SH-SY5Y (cell line): ENCODE data around the gene LRRC34.

Source experiments
- GATA2 ChIP-seq: IDR thresholded peaks from 2 replicates; pipeline ENCODE4 v1.6.1; 2011; ENCODE audit warnings: mild to moderate bottlenecking, low read depth, low read length
- GATA3 ChIP-seq: IDR thresholded peaks from 2 replicates; pipeline ENCODE4 v1.6.1; 2011; ENCODE audit warnings: low read depth, mild to moderate bottlenecking, low read length, moderate library complexity

Gene LRRC34

DNA sequence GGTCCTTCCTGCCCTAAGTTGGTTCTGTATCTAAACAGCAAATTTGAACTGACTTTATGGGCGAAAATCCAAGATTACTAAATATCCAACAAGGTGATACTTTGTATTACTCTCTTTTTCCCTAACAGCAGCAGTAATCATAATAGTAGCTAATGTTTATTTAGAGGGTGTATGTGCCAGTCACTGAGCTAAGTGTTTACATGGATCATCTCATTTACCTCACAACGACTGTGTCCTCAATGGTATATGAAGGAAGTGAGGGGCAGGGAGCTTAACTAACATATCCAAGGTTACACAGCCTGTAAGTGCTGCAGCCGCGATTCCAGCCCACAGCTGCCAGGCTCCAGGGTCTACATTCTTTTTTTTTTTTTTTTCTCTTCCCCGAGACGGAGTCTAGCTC lies 10.3 kb upstream of the LRRC34 start:
- TF ChIP-seq GATA3 (no peak), GATA2 (no peak)

DNA sequence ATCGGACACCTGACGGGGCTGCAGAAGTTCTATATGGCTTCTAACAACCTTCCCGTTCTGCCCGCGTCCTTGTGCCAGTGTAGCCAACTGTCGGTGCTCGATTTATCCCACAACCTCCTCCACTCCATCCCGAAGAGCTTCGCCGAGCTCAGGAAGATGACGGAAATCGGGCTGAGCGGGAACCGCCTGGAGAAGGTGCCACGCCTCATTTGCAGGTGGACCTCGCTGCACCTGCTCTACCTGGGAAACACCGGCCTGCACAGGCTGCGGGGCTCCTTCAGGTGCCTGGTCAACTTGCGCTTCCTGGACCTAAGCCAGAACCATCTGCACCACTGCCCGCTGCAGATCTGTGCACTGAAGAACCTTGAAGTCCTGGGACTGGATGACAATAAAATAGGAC lies 9.8 kb upstream of the LRRC34 start:
- TF ChIP-seq GATA3 (no peak), GATA2 (no peak)

- no peak for TF ChIP-seq GATA3
- TF ChIP-seq GATA2, result no peak
Measured at GRCh38 chr3:169822091-169822490, 9.4 kb upstream of the LRRC34 start.

- TF ChIP-seq GATA2 (no peak), GATA3 (no peak)
Measured at GRCh38 chr3:169818316-169818715, 5.6 kb upstream of the LRRC34 start.

- no peak for TF ChIP-seq GATA3
Measured at GRCh38 chr3:169815590-169816150, 3.0 kb upstream of the LRRC34 start.

DNA sequence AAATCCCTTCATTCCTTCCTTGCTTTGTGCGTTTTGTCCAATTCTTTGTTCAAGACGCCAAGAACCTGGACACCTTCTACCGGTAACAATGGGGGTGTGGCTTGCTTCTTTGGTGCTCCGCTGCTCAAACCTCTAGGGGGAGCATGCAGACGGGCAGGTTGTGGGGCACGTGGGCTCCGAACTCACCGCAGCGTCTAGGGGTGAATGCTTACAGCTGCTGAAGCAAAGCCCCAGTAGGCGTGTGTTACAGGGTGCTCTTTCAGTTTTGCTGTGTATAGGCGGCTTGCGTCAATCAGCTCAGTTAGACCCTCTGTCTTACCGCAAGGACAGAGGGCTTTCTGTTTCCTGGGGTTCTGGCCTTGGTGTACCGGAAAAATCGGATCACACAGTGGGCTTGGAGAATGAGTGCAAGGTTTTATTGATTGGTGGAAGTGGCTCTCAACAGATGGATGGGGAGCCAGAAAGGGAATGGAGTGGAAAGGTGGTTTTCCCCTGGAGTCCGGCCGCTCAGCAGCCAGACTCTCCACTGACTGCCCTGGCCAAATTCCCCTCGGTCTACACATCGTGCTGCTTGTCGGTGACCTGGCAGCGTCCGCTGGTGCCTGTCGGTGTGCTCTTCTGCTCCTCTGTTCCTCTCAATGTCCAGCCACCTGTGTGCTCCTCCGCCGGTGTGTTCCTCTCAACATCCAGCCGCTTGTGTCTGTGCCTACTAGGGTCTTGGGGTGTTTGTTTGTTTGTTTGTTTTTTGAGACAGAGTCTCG lies 1.2 kb upstream of the LRRC34 start:
- TF ChIP-seq GATA3, result no peak
- no peak for TF ChIP-seq GATA2

DNA sequence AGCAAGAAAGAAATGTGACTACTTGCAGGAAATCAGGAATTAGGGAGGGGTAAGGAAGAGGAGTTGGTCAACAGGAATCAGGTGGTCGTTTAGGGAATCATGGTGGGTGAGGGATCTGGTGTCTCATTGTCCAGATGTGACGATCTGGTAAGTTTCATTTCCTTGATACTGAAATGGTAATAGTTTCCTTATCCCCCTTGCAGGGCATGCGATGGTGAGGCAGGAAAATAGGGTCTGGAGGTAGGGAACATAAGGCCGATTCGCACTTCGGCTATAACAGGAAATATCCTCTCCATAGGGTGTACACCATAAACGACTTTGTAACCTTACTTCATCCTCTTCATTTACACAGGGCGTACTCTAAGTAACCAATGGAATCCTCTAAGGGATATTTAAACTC lies 574 bp upstream of the LRRC34 start:
- TF ChIP-seq GATA3 (no peak), GATA2 (no peak)

DNA sequence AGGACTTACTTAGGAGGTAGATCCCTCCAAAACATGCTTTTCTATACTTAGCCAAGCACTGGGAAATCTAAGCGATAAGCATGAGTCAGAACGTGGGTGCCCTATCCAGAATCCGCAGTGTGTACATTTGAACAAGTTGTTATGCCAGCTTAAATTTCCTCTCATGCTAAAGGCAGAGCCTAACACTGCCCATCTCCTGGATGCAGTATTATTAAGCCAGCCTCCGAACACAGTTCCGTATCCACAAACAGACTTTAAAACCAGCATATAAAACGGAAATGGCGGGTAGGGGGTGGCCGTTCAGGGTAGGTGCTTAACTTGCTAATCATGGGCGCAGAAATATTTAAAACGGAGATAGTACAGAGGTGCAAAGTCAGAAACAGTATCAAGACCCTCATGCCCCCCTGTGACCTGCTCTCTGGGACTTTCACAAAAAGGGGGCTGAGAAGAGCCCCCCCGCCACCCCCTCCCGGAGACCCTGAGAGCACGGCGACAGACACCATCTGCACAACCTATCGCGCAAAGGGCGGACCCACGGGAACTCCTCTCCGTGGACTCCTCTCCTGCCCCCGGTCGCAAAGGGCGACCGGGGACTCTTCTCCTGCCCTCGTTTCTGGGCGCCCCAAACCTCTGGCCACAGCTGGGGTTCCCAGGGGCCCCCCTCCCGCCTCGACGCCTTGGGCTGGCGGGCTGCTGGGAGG lies 923 bp downstream of the LRRC34 start:
- TF ChIP-seq GATA2 (peak; percentile 31; the same call in 1 of the 2 replicates), GATA3 (no peak)

- TF ChIP-seq GATA3, result no peak
- no peak for TF ChIP-seq GATA2
Measured at GRCh38 chr3:169809230-169809795, 3.4 kb downstream of the LRRC34 start.

DNA sequence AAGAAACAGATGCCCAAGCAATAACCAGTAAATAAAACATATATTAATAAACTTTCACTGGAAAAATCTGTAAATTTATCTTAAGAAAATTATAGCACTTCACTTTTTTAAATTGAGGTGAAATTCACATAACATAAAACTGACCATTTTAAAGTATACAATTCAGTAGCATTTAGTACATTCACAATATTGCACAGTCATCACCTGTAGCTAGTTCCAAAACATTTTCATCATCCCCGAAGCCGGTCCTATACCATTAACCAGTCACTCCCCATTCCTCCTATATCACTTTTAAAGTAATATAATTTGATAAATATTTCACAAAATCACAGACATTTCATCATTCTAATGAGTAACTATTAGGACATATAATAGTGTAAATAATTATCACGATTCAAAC lies 8.0 kb downstream of the LRRC34 start:
- TF ChIP-seq GATA2 (no peak), GATA3 (no peak)

DNA sequence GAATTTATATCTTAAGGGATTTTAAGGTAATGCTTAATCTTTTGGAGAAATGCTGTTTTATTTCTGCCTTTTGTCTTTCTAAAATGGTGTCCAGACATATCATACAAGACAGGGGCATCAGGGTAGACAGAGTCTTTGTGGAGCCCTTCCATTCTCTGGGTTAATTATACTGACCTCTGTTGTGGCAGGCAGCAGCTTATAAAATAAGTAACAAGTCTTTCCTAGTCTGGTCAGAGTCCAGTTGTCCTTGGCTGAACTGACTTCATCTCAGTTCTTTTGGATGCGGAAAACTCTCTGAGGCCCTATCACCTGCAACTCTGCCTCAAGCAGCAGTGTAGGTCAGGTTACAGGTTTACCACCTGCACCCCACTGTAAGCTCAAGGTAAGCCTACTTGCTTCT lies 20.3 kb downstream of the LRRC34 start:
- TF ChIP-seq GATA2, result no peak
- TF ChIP-seq GATA3, result no peak

DNA sequence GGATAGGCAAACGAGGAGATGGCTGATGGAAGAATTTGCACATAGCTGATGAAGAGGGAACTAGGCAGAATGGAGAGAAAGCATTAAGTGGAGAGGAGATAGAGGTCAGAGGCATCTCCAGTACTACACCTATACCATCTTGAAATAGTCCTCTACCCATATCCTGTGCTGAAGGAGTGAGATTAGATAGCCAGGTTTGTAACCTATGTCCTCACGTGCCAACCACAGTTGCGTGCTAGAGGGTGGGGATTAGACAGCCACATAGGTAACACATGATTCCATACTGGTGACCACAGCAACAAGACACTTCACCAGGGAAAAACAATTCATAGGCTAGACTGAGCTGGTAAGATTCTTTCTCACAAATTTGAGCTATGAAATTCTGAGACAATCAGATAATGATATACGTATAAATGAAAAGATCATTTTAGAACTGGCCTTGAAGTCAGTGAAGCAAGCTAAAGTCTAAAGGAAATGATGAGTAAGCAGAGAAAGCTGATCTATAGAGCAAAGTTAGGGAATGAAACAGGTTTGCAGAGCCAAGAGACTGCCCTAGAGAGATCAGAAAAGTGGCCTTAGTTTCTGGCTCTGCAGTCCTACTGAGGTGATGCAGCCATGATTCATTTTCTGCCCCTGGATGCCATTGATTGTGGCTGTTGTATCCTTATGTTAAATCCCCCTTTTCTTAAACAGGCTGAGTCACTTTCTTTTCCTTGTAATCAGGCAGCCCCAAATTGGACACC lies 21.8 kb downstream of the LRRC34 start:
- TF ChIP-seq GATA2, result no peak
- TF ChIP-seq GATA3, result no peak

DNA sequence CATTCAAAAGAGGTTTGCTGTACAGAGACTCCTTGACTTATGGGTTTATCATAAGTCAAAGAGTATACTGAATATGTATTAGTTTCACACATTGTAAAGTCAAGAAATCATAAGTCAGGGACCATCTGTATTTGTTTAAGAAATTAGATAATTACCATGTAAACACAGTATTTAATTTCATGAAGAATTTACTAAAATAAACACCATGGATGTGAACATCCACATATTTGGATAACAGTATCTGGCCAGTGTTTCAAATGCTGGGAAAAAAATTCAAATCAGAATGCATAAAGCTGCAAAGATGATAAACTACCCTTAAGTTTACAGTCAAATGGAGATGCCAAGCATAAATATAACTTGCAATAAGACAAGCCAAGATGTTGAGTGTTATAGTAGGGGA lies 22.5 kb downstream of the LRRC34 start:
- TF ChIP-seq GATA2 (no peak), GATA3 (no peak)

- TF ChIP-seq GATA2, result no peak
- TF ChIP-seq GATA3, result no peak
Measured at GRCh38 chr3:169787791-169788190, 24.9 kb downstream of the LRRC34 start.

DNA sequence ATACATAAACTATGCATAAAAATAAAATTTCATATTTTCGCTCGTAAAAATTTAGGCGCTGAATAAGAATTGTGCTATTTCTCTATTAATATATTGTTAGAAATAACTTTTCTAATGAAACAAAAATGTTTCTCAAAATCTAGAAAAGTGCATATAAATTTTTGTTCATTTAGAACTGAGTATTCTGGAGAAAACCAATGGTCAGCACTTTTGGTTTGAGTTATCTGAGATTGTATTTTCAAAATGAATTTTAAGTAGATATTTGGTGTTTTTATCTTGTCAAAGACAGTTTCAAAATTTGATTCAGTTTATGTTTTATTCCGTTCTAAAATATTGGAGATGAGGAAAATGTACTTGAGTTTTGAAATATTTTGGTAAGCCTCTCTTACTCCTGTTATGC lies 25.6 kb downstream of the LRRC34 start:
- no peak for TF ChIP-seq GATA2
- no peak for TF ChIP-seq GATA3
